UCSD-AML1 (cell line): Measurements from ENCODE around the gene TLN1.

ENCODE experiments used
- DNase-seq: peaks from one replicate; lab custom pipeline; 2025; ENCODE audit not compliant: unreplicated experiment; lab: John Stamatoyannopoulos, UW

TLN1 gene, protein sequence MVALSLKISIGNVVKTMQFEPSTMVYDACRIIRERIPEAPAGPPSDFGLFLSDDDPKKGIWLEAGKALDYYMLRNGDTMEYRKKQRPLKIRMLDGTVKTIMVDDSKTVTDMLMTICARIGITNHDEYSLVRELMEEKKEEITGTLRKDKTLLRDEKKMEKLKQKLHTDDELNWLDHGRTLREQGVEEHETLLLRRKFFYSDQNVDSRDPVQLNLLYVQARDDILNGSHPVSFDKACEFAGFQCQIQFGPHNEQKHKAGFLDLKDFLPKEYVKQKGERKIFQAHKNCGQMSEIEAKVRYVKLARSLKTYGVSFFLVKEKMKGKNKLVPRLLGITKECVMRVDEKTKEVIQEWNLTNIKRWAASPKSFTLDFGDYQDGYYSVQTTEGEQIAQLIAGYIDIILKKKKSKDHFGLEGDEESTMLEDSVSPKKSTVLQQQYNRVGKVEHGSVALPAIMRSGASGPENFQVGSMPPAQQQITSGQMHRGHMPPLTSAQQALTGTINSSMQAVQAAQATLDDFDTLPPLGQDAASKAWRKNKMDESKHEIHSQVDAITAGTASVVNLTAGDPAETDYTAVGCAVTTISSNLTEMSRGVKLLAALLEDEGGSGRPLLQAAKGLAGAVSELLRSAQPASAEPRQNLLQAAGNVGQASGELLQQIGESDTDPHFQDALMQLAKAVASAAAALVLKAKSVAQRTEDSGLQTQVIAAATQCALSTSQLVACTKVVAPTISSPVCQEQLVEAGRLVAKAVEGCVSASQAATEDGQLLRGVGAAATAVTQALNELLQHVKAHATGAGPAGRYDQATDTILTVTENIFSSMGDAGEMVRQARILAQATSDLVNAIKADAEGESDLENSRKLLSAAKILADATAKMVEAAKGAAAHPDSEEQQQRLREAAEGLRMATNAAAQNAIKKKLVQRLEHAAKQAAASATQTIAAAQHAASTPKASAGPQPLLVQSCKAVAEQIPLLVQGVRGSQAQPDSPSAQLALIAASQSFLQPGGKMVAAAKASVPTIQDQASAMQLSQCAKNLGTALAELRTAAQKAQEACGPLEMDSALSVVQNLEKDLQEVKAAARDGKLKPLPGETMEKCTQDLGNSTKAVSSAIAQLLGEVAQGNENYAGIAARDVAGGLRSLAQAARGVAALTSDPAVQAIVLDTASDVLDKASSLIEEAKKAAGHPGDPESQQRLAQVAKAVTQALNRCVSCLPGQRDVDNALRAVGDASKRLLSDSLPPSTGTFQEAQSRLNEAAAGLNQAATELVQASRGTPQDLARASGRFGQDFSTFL (N-terminal part only)

DNA sequence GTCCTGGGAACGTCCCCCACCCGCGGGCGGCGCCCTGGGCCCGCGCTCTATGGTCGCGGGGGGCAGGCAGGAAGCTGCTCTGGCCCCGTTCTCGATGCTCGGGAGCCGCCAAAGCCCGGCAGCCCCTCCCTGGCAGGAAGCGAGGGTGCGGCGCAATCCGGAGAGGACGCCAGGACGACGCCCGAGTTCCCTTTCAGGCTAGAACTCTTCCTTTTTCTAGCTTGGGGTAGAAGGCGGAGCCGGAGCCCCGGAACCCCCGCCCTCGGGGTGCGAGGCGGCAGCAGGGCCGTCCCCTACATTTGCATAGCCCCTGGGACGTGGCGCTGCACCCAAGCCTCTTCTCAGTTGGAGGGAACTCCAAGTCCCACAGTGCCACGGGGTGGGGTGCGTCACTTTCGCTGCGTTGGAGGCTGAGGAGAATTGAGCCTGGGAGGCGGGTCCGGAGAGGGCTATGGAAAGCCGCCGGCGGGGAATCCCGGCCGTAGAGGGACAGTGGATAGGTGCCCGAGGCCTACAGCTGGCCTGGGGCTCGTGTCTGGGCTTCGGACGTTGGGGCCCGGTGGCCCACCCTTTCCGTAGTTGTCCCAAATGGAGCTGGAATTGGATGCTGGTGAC lies at the start of gene TLN1, which contains the start of gene CREB3:
Gene TLN1, minus strand, starts transcription at position 11 of the 615 bp plus-strand sequence. CDS start 6,501 bp downstream, outside the sequence.
Gene CREB3, plus strand, starts transcription at position 482 of the 615 bp plus-strand sequence. Its CDS starts 107 bp downstream, at position 589.
- peak; percentile 99 for DNase-seq

DNA sequence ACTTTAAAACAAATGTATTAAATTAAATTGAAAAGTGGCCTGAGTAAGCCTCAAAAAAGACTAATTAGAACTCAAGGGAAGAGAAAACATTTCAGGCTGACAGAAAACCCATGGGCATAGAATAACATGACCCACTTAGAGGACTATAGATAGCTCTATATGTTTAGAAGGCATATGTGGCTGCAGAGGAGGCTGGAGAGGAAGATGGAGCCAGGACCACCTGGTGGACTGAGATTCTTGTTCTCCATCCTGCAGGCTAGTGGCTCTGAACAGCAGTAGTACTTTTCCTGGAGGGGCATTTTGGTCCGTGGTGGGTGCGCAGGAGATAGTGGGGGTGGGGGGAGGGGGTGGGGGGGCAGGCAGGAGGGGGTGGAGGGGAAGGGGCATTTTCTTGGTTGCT lies 49.1 kb upstream of the TLN1 start:
- no peak for DNase-seq

DNA sequence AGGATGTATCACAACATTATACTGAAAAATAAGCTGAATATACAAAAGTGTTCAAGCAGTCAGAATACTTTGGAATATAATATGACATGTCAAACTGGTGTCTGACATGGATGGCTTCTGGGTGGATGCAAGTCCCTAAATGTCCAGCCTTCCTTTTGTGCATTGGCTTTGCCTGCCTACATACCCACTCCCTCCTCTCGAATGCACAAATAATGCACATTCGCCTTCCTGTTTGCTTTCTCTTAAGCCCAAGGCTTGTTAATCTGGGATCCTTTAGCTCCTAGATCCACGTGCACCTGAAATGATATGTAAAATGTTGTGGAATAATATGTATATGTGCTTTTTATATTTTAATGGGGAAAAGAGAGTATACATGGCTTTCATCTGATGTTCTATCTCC lies 46.5 kb upstream of the TLN1 start:
- DNase-seq: no peak

DNA sequence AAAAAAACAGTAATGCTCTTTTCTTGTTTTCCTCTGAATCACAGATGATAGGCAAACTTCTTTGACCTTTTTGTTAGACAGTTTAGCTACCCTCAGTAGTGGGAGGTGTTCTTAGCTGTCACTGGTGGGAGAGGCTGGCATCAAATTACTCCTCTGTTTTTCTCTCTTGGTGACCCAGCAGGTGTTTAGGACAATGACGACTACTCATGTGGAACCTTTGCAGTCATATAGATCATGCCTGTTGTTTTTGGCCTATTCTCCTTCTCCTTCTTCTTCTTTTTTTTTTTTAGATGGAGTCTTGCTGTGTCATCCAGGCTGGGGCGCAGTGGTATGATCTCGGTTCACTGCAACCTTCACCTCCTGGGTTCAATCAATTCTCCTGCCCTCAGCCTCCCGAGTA lies 44.0 kb upstream of the TLN1 start:
- no peak for DNase-seq

DNA sequence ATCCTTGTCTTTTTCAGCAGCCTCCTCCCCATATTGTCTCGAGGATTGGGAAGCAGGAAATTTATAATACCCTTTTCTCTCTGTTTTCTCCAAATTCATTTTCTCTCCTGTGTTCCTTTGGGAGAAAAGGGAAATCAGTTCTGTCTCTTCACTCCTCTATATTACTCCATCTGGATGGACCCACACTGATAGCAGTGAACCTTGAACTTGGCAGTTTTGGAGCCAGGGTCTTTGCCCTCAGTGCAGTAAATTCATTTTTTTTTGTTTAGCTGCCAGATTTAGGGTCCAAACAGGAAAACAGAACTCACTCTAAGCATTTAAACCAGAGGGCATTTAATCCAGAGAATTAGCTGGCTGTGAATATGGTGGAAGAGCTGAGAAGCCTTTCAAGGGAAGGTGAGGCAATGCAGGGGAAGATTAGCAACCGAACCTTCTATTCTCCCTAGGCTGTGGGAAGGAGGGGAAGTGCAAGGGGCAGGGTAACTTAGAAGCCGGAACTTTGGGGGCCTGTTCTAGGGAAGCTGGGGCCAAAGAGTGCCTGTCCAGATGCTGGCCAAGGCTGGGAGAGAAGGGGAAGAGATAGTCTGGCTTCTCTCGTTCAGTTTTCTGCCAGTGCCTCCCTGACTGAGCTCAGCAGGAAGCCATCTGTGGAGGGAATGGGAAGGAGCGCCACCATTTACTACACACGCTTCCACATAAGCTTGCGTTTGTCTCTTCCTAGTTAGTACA lies 43.1 kb upstream of the TLN1 start:
- peak; percentile 68 for DNase-seq

DNA sequence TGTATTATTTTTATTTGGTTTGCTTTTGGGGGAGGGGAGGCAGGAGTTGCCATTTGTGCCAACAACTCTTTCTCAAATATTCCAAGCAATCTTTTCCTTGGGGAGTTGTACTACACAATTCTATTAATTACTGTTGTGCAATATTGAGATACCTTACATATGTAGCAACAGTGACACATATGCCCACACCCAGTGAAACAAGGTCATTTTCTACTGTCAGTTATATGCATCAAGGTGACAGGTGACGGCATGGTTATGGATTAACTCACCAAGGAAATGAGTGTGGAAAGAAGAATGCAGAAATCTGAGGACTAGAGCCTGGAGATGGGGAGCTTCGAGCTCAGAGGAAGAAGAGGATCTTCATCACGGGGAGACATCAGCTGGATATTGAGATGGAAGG lies 39.9 kb upstream of the TLN1 start:
- DNase-seq: no peak

DNA sequence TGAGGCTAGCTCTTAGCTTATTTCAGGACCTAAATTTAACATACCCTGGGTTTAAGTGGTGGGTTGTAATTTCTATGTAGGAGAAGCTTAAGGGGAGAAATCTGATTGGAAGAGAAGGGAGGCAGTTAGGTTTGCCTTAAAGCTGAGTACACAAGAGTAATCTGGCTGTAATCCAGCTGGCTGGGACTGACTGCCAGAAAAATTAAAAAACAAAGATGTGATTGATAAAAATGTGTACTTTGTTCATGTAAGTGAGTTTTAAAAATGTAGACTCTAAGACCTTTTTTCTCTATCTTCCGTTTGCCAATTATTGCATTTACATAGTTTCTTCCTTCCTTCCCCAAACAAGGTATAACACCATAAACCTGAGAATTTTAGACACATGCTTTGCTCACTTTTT lies 39.5 kb upstream of the TLN1 start:
- no peak for DNase-seq

DNA sequence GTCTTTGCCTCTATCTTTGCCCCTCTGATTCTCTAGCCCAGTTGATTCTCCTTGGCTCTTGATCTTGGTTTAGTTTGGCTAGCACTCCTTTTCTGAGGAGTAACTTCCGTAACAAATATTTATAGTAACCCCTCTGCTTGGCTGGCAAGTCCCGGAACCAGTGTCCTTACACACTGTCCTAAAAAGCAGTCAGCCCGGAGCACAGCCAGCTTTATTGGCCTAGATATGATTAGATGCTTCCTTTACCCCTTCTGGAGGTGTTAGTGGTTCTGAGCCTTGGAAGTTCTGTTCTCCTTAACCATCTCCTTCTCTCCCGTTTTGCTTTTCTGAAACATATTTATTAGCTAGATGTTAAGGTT lies 39.1 kb upstream of the TLN1 start:
- DNase-seq: no peak

DNA sequence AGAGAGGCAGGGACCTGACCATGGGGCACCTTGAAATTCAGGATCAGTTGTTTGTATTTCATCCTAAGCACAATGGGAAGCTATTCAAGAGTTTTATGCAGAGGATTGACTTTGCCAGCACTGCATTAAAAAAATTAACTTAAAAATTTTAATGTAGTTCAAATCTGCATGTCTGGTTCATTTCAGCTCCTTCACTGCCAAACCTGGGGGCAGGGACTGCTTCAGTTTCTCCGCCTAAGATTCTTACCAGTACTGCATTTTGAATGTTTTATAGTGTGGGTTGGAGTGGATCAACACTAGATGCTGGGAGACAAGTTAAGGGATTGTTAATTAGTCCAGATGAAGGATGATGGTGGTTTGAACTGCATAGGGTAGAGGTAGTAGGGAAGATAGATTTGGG lies 37.8 kb upstream of the TLN1 start:
- DNase-seq: no peak

DNA sequence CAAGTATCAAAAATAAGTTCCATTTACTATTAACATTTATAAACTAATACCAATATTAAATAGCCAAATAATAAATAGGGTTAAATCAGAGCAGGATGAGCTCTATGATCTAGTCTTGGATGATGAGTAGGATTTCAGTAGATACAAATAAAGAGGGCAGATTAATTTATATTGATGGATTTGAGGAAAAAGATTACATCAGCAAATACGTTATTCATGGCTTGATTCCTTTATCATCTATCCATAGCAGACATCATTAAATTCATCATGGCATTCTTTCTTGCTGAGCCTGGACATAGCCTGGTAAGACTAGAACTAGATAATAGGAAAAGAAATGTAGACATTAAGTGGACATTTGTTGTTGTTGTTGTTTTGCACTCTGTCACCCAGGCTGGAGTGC lies 35.5 kb upstream of the TLN1 start:
- DNase-seq: no peak

DNA sequence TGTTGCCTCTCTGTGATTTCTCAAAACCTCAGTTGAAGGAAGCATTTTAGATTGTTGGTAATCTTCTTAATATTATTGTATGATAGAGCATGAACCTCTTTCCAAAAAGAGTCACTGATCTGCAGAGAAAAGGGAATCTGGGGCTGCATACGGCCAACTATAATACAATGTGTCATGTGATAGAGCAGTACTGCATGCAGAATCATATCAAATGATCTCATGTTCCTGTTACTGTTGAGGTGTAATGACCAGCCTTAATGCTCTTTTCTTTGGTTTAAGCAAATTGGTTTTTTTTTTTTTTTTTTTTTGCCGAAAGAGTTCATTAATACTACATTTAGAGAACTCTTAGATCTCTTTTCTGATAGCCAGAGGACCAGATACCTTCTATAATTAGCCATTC lies 35.0 kb upstream of the TLN1 start:
- no peak for DNase-seq

DNA sequence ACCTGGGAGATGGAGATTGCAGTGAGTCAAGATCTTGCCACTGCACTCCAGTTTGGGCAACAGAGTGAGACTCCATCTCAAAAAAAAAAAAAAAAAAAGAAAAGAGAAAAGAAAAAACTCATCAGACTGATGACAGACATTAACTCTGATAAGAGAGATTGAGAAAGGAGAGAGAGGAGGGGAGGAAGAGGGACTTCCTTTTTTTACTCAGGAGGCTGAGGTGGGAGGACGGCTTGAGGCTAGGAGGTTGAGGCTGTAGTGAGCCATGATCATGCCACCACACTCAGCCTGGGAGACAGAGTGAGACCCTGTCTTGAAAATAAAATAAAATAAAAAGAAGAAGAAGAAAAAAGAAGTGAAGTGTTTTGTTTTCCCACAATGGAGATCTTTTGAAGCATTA lies 31.8 kb upstream of the TLN1 start:
- DNase-seq: no peak

DNA sequence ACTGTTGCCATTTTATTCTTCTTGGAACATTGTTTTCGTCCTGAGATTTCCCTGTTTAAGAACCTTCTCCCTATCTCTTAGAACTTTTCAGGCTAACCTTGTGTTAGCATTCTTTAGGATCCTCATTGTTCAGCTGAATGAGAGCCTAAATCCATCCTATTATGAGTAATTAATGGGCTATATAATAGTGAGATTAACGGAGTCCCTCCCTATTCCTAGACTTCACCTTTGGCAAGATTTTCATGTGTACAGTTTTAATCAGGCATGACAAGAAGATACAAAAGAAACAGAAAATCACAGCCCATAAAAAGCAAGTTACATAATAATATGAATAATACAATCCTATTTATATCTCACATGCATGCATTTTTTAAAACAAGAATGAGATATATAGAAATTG lies 31.2 kb upstream of the TLN1 start:
- DNase-seq: no peak

DNA sequence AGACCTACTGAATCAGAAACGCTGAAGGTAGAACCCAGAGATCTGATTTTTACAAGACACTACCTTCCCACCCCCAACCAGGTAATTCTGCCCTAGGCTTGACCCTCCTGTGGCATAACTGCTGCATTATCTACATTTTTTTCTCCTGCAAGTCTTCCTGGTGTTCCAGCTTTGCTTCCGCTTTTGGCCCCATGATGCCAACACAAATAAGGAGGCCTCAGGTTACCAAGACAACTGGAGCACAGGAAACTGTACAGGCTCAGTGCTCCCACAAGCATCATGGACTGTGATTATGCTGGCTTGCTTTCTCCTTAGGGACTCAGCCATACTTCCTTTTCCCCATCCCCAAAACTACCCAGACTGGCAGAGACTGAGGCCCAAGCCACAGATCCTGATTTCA lies 28.7 kb upstream of the TLN1 start:
- DNase-seq: peak; percentile 36

DNA sequence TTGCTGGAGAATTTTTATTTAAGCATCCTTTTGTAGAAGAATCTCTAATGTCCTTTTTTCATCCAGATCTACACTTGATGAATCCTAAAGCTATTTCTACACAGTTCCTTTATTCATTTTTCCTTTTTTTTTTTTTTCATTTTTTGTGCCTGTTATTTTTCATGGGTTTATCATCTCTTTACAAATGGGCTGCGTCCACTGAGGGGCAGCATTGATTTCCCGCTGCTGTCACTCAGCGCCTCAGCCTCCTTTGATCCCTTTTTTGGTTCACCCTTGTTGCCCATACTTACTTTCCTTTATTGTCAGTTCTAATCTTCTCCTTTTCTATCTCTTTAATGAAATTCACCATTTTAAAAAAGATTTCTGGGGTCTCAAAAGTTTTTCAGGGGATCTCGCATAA lies 27.8 kb upstream of the TLN1 start:
- no peak for DNase-seq

DNA sequence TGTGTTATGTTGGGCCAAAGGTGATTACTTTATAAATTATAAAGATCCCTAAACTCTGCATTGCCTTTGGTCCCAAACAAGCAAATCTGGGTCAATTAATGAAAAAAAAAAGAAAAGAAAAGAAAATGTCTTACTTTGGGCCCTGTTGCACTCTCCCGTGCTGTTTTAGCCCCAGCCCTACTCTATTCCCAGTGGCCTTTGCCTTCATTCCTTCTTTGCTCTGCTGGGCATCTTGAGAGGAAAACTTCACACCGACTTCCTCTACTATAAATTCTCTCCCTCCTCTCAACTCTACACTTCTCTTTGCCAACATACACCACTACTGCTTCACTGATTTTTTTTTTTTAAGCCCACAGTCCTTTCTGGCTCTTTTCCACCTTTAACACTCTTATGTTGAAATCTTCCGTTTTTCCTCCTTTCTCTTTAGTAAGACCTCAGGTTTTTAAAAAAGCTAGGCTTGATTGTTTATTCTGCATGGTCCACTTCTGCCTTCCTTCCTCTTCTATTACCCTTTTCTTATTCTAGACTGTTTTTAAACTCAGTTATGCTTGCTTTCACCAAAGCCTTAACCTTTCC lies 26.6 kb upstream of the TLN1 start:
- DNase-seq: no peak

DNA sequence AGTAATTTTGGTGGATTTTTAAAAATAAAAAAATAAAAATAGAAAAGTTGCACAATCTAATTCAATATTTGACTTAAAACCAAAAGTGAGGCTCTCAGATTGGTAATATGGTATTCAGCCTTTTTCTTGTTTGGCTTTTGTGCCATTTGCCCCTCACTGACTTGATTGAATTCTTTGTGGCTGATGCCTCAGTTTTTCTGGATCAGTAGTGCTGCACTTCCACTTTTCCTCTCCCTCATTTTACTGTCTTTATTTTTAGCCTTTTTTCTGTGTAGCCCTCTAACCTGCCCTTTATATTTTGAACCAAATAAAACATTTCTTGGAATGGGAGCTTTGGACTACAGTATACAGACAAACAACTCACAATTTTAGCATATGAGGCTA lies 25.9 kb upstream of the TLN1 start:
- DNase-seq: no peak

DNA sequence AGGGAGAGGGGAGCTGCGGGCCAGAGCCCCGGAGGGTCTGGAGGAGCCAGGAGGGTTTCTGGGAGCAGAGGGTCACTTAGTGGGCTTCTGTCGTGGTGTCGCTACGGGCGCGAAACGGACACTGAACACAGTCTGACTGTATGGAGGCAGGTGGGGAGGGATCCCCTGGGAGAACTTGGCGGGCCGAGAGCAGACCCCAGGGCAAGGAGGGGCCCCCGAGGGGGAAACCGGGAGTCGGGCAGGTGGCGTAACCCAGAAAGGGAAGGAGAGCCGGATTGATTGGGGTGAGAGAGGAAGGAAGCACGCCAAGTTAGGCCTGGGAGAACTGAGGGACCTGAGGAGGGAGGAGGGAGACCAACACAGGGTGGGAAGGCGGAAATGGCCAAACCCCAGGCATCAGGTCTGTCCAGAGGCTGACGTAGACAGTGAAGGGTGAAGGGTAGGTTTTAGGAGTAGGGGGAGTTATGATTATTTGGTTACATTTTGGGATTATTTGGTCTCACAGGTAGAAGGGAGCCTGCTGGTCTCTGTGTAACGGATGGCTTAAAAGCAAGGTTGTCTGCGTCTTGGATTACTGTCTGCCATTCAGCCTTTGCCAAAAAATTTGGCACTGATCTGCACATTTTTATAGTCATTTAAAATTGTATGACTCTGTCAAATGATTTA lies 25.4 kb upstream of the TLN1 start:
- DNase-seq: peak; percentile 74
